Liver (tissue), 3 donors: ENCODE results near the gene CLEC17A.

ENCODE experiments used
- CTCF ChIP-seq: fragments of 150-350 bp; IDR thresholded peaks from 2 replicates; pipeline ENCODE4 v1.5.1; 2017; ENCODE audit warnings: improper control_type of control experiment, low read depth, low read length; ENCODE audit not compliant: missing input control
- RAD21 ChIP-seq, 2 donors: IDR thresholded peaks; 2 replicates each; pipeline ENCODE4 v1.6.1; 2016; ENCODE audit warnings: antibody characterized with exemption in 2 of 2, mild to moderate bottlenecking in 2 of 2
- TAF1 ChIP-seq: conservative IDR thresholded peaks from 2 replicates; pipeline ENCODE4 v1.6.1; 2016; ENCODE audit warnings: antibody characterized with exemption, mild to moderate bottlenecking
- TF ChIP-seq, protein P1 (sequence below): IDR thresholded peaks from 2 replicates; pipeline ENCODE4 v1.6.1; 2016; ENCODE audit warnings: antibody characterized with exemption, mild to moderate bottlenecking
- donor health status: healthy.
- donor health status: healthy.

DNA sequence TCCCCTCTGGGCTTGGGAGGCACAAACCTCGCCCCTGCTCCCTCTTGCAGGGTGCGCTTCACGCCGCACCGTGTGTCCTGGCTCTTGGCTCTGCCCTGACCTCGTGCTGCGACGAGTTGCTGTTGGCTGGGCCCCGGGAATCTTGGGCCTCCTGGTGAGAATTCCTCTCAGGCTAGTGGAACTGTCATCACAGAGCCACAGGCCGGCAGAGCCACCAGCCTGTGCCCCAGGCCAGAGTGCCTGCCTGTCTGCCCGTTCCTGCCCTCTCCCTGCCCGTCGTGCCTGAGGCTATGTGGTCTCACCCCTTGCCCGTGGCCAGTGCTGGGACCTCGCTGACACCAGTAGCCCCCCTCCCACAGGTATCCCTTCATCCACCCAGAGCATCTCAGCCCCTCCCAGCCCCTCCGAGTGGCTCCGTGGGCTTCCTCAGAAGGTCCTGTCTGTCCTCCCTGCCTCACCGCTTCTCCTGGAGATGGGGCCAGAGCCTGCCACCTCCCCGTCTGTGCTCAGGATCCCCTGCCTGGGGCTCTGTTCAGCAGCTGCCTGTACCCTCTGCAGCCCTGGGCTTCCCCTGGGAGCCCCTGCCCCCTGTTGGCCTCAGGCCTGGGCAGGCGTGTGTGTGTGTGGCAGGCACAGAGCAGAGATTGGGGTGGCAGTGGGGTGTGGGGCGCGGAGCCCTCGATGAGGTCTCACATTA, 24.4 kb upstream of the CLEC17A start:
- TF ChIP-seq CTCF (no peak), RAD21 (IDR thresholded peaks at IDR 0.05) (no peak), TAF1 (no peak)
- TF ChIP-seq, protein P1, sequence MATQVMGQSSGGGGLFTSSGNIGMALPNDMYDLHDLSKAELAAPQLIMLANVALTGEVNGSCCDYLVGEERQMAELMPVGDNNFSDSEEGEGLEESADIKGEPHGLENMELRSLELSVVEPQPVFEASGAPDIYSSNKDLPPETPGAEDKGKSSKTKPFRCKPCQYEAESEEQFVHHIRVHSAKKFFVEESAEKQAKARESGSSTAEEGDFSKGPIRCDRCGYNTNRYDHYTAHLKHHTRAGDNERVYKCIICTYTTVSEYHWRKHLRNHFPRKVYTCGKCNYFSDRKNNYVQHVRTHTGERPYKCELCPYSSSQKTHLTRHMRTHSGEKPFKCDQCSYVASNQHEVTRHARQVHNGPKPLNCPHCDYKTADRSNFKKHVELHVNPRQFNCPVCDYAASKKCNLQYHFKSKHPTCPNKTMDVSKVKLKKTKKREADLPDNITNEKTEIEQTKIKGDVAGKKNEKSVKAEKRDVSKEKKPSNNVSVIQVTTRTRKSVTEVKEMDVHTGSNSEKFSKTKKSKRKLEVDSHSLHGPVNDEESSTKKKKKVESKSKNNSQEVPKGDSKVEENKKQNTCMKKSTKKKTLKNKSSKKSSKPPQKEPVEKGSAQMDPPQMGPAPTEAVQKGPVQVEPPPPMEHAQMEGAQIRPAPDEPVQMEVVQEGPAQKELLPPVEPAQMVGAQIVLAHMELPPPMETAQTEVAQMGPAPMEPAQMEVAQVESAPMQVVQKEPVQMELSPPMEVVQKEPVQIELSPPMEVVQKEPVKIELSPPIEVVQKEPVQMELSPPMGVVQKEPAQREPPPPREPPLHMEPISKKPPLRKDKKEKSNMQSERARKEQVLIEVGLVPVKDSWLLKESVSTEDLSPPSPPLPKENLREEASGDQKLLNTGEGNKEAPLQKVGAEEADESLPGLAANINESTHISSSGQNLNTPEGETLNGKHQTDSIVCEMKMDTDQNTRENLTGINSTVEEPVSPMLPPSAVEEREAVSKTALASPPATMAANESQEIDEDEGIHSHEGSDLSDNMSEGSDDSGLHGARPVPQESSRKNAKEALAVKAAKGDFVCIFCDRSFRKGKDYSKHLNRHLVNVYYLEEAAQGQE: no peak
